NCI-H2107 treated with DMSO at 0.1 percent for 48 hours (cell line): Measurements from ENCODE around the gene ZNF800.
"Not testable (repeated sequence)": the region's sequence is repeated elsewhere in the genome, so short reads cannot be mapped to it uniquely, and the experiment has no call there.

ENCODE experiments used
- DNase-seq: peaks from one replicate; lab custom pipeline; 2025; ENCODE audit not compliant: unreplicated experiment; lab: John Stamatoyannopoulos, UW

ZNF800 gene, protein sequence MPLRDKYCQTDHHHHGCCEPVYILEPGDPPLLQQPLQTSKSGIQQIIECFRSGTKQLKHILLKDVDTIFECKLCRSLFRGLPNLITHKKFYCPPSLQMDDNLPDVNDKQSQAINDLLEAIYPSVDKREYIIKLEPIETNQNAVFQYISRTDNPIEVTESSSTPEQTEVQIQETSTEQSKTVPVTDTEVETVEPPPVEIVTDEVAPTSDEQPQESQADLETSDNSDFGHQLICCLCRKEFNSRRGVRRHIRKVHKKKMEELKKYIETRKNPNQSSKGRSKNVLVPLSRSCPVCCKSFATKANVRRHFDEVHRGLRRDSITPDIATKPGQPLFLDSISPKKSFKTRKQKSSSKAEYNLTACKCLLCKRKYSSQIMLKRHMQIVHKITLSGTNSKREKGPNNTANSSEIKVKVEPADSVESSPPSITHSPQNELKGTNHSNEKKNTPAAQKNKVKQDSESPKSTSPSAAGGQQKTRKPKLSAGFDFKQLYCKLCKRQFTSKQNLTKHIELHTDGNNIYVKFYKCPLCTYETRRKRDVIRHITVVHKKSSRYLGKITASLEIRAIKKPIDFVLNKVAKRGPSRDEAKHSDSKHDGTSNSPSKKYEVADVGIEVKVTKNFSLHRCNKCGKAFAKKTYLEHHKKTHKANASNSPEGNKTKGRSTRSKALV

DNA sequence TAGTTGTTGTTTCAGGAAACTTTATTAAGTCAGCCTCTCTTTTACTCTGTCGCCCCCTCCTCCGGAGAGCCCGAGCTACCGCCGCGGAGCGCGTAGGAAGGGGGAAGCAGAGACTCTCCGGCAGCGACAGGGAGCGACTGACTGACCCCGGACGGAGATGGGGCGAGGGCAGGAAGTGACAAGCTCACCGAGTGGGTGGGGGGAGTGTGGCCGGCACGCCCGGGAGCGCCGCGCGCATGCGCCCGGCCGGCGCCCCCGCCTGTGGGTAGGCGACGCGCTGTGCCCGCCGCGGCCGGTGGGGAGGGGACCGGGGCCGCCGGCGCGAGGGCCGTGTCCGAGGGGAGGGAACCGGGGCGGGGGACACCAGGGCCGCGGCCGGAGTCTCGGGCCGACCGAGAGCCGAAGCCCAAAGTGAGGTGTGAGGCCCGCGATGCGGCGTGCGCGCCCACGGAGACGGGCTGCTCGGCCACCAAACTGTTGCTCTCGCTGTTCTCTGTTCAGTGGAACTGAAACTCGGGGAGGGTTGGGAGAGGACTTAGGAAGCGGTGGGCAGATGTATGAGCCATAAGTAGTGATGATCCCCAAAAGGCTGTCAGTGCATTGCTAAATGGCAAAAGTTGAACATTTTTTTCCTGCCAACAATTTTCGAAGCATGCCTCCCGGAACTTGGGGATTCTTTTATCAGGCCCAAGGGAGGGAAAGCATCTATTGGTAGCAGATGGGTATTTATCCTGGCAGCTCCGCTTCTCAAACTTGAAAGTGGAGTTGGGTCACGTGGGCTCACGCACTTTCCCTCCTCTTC is at the start of gene ZNF800:
Gene ZNF800, minus strand, starts transcription at position 143 of the 802 bp plus-strand sequence. CDS start 1,151 bp downstream, outside the sequence.
- peak; percentile 71 for DNase-seq

DNA sequence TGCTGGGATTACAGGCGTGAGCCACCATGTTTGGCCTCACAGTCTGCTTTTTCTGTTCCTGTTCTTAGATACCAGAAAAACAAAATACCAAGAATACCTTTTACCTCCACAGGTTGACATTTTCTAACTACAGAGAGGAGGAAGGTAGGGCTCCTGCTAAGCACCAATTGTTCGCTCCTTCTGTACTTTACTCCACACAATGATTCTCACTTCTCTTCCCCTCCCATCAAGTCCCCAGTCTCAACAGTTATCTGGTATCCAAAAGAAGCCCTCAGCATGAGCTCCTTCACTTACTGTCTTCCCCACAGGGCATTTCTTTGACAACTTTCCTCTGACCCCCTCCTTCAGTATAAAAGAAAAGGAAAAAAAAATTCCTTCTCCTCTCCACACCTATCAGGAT is 47.7 kb upstream of the ZNF800 start:
- DNase-seq: no peak

DNA sequence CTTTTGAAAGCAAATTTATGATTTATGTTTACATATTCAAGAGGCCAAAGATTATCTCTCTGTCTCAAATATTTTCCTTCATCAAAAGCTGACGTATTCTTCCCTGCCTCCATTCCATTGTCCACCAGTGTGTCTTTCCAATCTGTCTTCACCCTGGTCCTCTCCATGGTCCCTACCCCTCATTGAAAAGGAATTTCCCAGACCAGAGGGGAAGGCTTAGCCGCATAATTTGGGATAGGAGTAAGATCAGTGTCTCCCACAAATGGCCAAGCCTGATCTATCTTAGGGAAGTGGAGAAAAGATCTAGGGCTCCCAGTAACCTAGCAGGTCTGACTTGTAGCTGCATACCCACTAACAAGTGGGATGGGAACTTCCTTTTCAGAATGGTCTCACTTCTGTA is 46.3 kb upstream of the ZNF800 start:
- no peak for DNase-seq

DNA sequence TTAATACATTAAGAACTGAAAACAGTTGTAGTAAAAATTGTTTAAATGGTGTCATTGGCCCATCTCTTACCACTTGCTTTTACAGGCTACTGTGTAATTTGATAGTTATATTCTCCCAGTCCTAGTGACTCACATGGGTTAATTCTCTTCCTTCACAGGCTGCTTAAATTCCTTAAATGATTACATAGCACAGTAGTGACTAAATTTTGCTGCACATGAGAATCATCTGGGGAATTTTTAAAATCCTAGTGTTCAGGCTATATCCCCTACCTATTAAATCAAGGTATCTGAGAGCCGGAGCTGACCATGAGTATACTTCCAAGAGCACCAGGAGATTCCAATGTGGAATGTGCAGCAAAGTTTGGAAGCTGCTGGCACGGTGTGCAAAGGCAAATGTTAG is 45.3 kb upstream of the ZNF800 start:
- DNase-seq: no peak

DNA sequence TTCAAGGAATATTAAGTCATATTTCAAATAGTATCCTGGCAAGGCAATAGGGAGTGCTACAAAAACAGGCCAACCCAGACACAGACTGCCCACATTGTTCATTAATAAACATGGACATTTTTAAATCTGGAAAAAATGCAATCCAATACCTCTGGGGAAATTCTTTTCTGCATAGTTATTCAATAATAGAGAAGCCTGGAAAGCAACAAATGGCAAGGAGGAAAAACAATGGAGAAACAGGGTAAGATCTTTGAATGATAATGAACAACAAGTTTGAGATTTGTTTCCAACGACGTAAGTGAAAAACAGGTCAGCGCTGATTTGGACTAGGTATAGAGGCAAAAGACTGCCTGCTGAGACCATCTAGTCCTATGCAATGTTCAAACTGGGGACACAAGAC is 44.7 kb upstream of the ZNF800 start:
- DNase-seq: no peak

DNA sequence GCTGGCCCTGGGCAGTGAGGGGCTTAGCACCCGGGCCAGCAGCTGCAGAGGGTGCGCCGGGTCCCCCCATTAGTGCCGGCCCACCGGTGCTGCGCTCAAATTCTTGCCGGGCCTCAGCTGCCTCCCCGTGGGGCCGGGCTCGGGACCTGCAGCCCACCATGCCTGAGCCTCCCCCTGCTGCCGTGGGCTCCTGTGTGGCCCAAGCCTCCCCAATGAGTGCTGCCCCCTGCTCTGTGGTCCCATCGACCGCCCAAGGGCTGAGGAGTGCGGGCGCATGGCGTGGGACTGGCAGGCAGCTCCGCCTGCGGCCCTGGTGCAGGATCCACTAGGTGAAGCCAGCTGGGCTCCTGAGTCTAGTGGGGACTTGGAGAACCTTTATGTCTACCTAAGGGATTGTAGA is 36.8 kb upstream of the ZNF800 start:
- not testable (repeated sequence) for DNase-seq

DNA sequence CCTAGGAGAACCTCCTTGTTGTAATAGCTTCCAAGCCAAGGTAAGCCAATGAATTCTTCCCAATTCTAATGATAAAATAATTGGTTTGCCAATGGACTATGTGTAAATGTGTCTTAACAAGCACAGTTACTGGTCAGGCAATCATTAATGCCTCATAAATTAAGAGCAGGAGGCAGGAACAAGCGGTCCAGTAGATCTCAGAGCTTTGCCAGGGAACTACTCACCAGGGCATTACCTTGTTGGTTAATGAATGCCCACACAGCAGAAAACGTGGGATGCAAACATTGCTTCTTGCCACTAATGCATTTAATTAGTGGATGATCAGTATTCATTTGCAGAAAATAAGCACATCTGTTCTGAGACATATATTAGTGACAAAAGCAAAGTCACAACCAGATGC is 26.7 kb upstream of the ZNF800 start:
- no peak for DNase-seq

DNA sequence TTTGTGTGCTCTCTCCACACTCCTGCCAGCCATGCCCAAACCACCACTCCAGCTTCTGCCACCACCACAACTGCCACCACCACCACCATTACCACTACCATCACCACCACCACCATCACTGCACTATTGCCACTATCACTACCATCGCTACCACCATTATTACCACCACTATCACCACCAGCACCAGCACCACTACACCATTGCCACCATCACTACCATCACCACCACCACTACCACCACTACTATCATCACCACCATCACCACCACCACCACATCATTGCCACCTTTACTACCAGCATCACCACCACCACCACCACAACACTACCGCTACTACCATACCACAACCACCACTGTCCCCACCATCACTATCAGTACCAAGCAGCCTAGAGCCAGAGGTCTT is 26.0 kb upstream of the ZNF800 start:
- DNase-seq: no peak

DNA sequence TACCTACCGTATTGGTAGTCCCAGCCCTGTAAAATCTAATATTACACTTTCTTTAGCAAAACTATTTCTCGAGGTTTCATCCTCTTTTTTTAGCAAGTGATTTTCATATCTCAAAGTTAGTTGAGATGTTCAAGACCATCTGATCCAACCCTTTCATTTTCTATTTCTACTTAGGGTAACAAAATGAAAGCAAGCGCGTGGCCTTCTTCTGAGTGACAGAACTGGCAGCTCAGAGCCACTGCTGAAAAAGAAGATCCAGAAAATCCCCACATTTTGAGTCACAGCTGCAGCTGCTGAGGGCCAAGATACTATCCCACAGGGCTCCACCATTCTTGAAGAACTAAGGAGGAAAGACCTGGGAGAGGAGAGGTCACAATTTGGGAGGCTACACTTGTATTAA is 24.8 kb upstream of the ZNF800 start:
- no peak for DNase-seq

DNA sequence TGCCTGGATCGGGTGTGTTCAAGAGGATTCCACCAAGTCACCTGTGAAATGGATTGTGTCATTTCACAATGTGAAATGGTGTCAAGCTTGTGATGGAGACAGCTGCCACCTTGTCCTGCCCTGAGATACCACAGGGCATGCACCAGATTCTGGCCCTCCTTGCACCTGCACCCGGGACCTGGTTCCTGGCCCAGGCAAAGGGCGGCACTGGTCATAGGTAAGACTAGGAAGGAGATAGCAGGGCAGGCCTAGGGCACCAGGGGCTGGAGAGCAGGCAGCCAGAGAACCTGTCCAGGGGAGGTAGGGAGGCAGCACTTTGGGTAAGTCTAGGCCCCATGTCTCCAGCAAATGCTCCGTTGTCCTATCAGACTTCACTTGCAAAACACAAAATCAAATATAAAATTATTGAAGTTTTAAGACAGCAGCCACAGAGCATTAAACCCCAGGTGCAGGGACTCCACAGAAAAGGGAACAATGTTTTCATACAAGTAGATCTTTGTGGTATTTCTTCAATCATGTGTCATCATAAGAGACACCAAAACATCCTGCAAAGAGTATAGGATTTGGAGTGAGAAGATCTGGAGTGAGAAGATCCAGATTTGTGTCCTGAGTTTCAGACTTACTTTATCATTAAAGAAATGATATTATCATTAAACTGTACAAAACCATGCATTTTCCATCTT is 22.7 kb upstream of the ZNF800 start:
- DNase-seq: no peak

DNA sequence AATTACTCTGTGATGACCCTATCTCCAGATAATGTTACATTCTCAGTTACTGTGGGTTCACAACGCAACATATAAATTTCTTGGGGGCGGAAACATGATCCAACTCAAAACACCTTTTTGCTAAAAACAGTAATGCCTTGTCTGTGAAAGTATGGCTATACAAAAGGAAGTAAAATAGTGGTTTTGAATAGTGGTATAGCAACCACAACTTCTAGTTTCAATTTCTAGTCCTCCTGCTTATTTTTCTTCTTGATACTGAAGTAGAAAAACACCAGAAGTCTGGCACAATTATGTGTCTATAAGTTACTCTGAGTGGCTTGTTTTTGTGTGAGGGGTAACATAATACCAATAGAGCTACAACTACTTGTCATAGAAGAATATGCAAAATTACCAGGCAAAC is 21.5 kb upstream of the ZNF800 start:
- no peak for DNase-seq

DNA sequence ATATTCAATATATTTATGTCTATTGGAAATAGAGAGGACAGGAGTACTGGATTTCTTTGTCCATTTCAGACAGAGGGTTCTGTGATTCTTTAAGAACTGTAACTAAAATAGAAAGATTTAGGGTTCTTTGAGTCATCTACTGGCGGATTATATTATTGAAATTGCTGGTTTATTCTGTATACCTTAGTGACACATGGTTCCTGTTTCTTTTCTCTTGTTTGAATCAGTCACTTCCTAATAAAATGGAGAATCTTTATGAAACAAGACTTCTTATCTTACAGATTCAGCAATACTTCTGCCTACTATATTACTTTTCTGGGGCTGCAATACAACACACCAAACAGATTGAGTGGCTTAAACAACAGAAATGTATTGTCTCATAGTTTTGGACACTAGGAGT is 20.8 kb upstream of the ZNF800 start:
- DNase-seq: no peak

DNA sequence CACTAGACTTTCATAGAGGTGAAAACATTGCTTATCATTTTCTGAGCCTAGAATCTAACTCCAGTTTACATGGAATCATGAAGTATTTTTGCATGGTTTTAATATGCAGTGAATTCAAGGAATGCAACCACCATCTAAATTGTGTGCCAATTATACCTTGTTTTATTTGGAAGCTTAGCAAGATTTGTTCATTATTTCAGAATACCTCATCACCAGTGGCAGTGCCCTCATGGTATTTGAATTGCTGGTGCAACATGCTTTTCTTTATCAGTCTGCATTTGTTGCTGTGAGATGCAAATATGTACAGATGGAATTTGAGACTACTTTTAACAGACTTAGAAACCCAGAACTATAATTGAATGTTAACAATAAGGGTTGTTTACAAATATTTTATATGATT is 18.7 kb upstream of the ZNF800 start:
- DNase-seq: no peak

DNA sequence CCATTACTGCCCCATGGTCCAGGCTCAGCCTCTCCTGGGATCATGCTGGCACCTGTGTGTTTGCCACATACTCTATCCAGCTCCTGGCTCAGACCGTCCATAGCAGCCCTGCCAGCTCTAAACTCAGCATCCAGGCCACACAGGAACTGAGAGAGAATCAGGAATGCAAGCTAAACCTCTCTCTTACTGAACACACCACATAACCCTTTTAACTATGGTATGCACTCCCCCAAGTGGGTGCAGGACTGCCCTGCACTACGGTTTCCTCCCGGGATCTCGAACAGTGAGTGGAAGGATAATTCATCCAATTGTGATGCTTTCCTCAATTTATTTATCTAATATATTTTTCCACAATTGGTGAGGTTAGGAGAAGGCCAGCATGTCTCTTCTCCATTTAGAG is 17.1 kb upstream of the ZNF800 start:
- DNase-seq: no peak

DNA sequence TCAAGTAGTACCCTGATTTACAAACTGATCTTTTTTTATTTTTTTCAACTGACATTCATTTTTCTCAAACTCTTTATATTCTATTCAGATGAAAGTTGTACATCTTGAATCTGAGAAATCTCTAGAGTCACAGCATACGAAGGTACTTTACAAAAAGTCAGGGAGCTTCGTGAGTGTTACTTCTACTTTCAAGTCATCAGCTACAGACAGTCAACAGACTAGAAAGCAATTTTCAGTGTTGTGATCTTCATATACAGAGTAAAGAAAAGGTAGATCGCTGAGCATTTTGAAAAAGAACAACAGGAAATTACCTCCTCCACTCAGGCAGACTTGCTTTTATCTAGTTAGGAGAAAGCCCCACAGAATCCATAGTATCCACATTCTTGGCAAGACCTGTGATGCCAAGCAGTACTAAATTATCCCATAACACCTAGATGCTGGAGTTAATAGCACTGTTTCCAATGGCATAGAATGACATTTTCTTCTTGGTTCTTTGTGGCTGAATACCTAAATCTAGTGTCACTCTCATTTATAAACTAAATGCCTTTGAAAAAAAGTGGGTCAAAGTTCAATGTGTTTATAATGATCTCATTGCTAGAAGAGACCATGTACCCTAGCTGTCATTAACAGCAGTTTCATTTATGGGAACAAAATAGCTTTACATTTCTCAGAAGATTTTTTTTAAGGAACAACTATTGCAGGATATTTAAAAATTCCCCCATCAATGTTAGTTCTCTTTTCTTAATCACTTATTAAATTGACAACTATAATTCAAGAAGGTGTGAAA is 12.0 kb upstream of the ZNF800 start:
- DNase-seq: no peak

DNA sequence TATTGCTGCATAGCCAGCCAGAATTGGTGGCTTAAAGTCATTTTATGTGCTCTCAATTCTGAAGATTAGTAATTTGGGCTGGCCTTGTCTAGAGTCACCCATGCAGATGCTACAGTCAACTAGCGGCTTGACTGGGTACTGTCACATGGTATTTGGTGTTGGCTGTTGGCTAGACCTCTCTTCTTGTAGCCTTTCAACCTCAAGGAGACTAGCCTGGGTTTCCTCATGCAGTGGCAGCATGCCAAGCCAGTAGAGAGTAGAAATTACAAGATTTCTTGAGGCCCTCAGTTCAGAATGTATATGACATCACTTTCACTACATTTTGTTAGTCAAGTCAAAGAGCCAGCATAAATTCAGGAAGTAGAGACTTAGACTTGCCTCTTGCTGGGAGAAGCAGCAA is 3.7 kb upstream of the ZNF800 start:
- no peak for DNase-seq

DNA sequence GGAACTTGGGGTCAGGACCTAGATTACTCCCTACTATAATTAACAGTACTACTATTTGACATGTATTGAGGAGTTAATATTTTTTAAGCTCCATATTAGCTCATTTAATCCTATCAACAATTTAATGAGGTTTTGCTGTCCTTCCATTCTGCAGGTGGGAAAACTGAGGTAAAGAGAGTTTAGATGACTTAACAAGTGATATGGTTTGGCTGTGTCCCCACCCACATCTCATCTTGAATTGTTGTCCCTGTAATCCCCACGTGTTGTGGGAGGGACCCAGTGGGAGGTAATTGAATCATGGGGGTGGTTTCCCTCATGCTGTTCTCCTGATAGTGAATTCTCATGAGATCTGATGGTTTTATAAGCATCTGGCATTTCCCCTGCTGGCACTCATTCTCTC is 2.6 kb upstream of the ZNF800 start:
- not testable (repeated sequence) for DNase-seq

DNA sequence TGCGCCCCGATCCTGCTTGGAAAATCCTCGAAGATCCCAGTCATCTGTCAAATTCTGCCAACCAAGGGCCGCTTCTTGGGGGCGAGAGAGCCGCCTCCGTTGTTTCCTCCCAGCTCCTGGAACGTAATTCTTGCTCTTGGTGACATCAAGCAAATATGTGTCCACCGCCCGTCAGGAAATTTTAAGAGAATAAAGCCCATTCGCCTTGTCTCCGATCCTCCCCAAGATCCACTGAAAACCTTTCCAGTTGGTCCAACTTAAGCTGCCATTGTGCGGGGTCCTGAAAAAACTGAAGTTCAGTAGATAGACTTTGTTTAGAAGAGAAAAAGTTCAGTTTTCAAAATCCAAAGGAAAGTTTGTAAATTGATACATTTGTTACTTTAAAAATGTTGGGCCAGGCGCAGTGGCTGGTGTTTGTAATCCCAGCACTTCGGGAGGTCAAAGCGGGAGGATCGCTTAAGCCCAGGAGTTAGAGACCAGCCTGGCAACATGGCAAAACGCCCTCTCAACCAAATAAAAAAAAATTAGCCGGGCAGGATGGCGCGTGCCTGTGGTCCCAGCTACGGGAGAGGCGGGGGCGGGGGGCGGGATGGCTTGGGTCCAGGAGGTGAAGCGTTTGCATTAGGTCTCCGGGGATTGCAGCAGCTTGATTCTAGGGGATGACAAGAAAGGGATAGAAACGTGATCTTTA is 1.0 kb upstream of the ZNF800 start:
- DNase-seq: peak; percentile 33

DNA sequence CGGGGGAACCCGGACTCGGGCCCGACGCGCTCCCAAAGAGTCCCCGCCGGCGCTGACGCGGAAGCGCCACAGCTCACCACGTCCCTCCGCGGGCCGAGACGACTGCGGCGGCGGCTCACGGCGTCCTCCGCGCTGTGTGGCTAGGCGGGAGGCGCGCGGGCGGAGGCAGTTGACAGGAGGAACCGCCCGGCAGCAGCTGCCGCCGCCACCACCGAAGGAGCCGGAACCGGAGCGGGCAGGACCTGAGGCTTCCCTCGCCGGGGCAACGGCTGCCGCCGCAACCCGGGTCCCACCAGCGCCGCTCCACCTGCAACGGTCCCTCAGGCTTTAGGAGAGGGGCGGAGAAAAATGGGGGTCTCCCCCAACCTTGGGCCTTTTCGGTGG is 334 bp downstream of the ZNF800 start:
- no peak for DNase-seq

DNA sequence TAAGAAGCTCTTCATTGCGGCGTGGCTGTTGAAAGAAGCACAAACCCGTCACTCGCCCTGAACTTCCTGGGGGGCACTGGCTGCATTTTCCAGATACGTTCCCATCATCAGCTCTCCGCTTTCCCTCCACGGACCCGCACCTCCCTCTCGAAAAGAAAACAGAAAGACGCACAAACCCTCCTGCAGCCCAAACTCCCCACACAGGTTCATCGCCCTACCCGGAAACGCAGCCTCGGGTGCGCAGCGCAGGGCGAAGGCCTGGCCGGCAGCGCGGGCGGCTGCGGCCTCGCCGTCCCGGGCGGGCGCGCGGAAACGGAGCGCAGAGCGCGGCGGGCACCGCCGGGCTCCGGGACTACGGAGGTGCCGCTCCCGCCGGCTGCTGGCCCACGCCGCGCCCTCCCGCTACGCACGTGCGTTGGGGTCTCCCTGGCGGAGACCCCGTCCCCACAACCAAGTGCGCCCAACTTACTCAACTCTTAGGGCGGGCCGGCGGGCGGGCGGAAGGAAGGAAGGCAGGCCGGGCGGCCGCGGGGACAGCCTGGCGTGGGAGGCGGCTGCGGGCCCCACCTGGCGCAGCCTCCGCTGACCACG is 822 bp downstream of the ZNF800 start:
- DNase-seq: no peak
